Fibroblast of villous mesenchyme (primary cell): Measurements from ENCODE around the gene MIF. TPM values are rescaled to one million over a fixed set of nuclear protein-coding genes. Genes with fewer than 3 reads are reported as not detected.
A peak's percentile ranks its signal among the peaks of the same experiment; 100 is the strongest.
"Not testable (repeated sequence)": the region's sequence is repeated elsewhere in the genome, so short reads cannot be mapped to it uniquely, and the experiment has no call there.

ENCODE experiments used
- DNase-seq: peaks from one replicate; pipeline ENCODE4 v3.0.0-alpha.2; 2010; ENCODE audit warnings: low read depth
- H3K4me3 ChIP-seq: 2 replicates; pipeline ENCODE4 v1.5.1; 2011; ENCODE audit warnings: low read depth, mild to moderate bottlenecking, low read length
- total RNA-seq: library from RNA; depleted of rRNA; stranded (reverse); fragments of >200 nt; gene quantifications from 2 replicates; pipeline ENCODE4 v1.2.3, GENCODE V29; 2012
- TF ChIP-seq, protein P1 (sequence below): IDR thresholded peaks from 2 replicates; pipeline ENCODE4 v1.5.1; 2012; ENCODE audit warnings: low read depth, mild to moderate bottlenecking, low read length; ENCODE audit not compliant: insufficient read depth

Gene MIF
- total RNA-seq, 1 donor: 133 TPM

DNA sequence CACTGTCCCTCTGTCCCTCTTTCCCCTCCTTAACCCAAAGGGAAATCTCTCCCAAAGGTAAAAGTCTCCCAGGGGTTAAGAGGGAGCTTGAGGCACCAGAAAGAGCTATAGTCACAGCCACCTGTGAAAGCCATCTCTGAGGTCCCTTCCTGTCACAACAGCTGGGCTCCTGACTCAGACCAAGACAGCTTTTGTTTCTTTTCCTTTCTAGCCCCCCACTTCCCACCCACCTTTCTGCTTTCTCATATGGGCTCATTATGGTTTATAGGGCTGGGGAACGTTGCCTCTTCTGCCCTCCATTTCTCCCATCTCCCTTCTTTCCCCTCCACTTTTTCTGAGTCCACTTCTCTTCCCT lies 19.1 kb downstream of the MIF start:
- peak overlapping the region; percentile 69 for H3K4me3 ChIP-seq
- TF ChIP-seq, protein P1, sequence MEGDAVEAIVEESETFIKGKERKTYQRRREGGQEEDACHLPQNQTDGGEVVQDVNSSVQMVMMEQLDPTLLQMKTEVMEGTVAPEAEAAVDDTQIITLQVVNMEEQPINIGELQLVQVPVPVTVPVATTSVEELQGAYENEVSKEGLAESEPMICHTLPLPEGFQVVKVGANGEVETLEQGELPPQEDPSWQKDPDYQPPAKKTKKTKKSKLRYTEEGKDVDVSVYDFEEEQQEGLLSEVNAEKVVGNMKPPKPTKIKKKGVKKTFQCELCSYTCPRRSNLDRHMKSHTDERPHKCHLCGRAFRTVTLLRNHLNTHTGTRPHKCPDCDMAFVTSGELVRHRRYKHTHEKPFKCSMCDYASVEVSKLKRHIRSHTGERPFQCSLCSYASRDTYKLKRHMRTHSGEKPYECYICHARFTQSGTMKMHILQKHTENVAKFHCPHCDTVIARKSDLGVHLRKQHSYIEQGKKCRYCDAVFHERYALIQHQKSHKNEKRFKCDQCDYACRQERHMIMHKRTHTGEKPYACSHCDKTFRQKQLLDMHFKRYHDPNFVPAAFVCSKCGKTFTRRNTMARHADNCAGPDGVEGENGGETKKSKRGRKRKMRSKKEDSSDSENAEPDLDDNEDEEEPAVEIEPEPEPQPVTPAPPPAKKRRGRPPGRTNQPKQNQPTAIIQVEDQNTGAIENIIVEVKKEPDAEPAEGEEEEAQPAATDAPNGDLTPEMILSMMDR: no peak
- no peak for DNase-seq

DNA sequence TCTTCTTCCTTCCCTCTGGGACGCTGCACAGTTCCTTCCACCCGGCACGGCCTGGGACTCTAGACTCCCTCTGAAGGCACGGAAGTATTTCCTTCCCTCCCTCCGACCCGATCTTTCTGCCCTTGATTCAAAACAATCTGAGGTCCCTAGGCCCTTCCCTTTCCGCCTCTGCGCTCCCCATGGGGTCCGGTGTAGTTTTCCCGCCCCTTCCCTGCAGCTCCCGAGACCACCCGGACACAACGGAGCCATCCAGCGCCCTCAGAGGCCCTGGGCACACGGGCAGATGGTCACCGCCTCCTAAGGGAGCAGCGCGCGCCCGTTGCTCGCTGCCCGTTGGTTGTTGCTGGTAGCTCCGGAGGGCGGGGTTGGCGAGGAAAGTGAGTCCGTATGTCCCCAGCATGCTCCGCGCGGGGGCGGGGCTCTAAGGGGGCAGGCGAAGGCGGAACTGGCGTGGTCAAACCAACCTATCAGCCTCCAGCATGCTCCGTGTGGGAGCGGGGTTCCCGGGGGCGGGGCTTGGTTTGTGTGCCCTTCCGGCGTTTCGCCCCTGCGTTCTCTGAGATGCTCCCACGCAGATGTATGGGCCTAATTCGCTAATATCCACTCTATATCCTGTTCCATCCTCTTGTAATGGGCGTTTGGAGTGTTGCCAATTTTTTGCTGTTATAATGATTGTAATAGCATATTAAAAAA lies 19.6 kb downstream of the MIF start:
- TF ChIP-seq, protein P1: no peak
- H3K4me3 ChIP-seq: peak overlapping the region; percentile 69
- peak; percentile 98 for DNase-seq

DNA sequence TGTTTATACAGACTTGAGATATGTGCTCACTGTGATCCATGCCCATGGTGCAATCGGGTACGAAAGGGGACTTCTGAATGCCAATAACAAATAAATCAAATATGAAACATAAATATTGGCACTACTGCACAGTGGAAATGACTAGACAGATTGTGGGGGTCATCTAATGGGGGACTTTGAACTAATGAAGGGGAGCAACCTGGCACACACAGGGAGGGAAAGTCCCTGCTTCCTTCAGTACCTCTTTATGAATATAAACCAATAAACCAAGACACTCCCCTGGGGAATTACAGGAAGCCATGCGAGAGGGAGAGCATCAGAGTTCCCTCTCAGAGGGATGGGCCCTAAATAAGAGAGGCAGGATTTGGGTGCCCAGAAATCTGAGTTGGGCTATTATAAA lies 21.1 kb downstream of the MIF start:
- TF ChIP-seq, protein P1: no peak
- no peak overlapping the region for H3K4me3 ChIP-seq
- no peak for DNase-seq

DNA sequence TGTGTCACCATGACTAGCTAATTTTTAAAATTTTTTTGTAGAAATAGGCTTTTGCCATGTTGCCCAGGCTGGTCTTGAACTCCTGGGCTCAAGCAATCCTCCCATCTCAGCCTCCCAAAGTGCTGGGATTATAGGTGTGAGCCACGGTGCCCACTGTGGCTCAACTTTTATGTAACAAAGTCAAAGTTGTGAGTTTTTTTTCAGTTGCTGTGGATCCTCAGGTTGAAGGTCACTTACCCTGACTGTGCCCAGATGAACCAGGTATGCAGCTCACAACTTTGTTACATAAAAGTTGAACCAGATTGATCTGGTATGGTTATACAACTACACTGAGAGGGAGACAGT lies 26.1 kb downstream of the MIF start:
- not testable (repeated sequence) for DNase-seq, H3K4me3 ChIP-seq

DNA sequence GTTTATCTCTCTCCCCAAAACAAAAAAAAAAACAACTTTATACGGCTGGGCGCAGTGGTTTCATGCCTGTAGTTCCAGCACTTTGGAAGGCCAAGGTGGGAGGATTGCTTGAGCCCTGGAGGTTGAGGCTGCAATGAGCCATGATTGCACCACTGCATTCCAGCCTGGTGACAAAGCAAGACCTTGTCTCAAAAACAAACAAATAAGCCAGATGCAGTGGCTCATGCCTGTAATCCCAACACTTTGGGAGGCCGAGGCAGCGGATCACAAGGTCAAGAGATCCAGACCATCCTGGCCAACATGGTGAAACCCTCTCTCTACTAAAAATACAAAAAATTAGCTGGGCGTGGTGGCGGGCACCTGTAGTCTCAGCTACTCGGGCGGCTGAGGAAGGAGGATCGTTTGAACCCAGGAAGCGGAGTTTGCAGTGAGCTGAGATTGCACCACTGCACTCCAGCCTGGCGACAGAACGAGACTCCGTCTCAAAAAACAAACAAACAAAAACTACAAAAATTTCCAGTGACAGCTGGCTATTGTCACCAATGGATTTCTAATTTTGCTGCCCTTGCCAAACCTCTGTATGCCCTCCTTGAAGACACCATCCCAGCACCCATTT lies 27.5 kb downstream of the MIF start:
- peak; percentile 68 for DNase-seq

DNA sequence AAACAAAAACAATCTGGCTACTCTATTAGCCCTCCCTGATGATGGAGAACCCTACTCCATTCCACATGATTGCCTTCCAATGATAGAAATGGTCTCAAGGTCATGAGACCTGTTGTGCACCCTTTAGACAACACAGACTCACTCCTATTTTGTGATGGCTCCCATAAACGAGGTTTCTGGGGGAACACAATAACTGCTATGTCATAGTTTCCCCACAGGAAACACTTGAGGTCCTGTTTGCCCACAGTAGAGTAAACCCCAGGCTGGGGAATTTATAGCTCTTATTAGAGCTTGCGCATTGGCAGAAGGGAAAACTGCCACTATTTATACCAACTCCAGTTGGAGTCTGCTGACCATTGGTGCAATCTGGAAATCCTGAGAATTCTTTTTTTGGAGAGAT lies 28.7 kb downstream of the MIF start:
- TF ChIP-seq, protein P1: no peak
- DNase-seq: no peak
- H3K4me3 ChIP-seq: no peak overlapping the region

More for the DNA sequence above, 27.5 kb downstream of the MIF start:
- H3K4me3 ChIP-seq: not testable (repeated sequence)

DNA sequence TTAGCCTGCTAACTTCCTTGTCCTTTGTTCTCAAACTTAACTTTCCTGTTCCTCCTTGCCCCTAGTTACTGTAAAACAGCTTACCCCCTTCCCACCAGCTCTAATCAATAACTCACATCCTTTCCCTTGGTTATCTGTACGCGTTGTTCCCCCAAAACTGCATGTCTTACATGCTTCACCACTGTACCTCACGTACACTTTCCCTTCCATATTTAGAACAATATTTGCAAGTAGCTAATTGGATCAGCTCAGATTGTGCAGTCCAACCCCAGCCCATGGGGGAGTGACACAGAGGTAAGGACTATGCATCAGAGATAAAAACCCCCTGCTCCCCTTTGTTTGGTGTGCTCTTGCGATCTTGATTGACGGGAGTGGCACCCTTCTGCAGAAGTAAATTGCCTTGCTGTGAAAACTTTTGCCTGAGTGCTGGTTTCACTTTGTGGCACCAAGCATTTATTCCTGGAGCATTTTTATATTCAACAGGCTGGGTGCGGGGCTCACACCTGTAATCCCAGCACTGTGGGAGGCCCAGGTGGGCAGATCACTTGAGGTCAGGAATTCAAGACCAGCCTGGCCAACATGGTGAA lies 30.9 kb downstream of the MIF start:
- no peak overlapping the region for H3K4me3 ChIP-seq
- TF ChIP-seq, protein P1: no peak
- DNase-seq: no peak

DNA sequence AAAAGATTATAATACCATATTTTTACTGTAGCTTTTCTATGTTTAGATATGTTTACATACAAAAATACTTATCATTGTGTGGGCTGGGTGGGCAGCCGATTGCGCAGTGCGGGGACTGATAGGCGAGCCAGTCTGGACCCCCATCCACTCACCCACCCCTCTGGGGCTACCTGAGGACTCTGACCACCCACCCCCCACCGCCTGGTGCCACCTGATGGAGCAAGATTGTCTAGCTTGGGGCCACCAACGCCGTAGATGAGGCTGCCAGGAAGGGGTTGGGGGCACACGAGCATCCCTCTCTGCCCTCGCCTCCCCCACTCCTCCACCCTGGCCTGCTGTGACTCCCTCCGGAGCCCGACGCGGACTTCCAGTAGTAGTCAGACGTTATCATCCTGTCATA lies 32.4 kb downstream of the MIF start:
- H3K4me3 ChIP-seq: no peak overlapping the region
- TF ChIP-seq, protein P1: no peak
- no peak for DNase-seq
